CD14-positive monocyte (primary cell): ENCODE results near the gene APBA2. TPM values are rescaled to one million over a fixed set of nuclear protein-coding genes. Genes with fewer than 3 reads are reported as not detected.

Experiments
- DNase-seq, 3 donors: peaks; one replicate each; pipeline ENCODE4 v3.0.0-alpha.2; 2011 to 2022
- H2AFZ ChIP-seq: 2 replicates; pipeline ENCODE4 v1.6.0; 2012; ENCODE audit warnings: mild to moderate bottlenecking, low read depth, low read length, inconsistent platforms; ENCODE audit not compliant: insufficient read depth, poor library complexity, severe bottlenecking
- H3K27ac ChIP-seq, 2 donors: 1 replicate in 1 of 2; 2 replicates in 1 of 2; pipeline ENCODE4 v1.5.1; 2012 to 2013; ENCODE audit warnings: low read length in 2 of 2, control low read depth in 1 of 2, inconsistent platforms in 1 of 2, low read depth in 1 of 2, mild to moderate bottlenecking in 1 of 2
- H3K27me3 ChIP-seq, 2 donors: one replicate each; pipeline versions ENCODE4 v1.6.0 to v1.6.1; 2011 to 2013; ENCODE audit warnings: low read length in 2 of 2; ENCODE audit not compliant: control insufficient read depth in 2 of 2, insufficient read depth in 2 of 2
- H3K36me3 ChIP-seq, 2 donors: replicated peaks in 1 of 2; 1 replicate in 1 of 2; 2 replicates in 1 of 2; pipeline versions ENCODE4 v1.5.1 to v1.6.1; 2012 to 2013; ENCODE audit warnings: low read length in 2 of 2, control low read depth in 1 of 2, inconsistent platforms in 1 of 2, mild to moderate bottlenecking in 1 of 2; ENCODE audit not compliant: insufficient read depth in 2 of 2, control insufficient read depth in 1 of 2
- H3K4me1 ChIP-seq, 2 donors: 1 replicate in 1 of 2; 2 replicates in 1 of 2; pipeline versions ENCODE4 v1.5.1 to v1.6.1; 2012 to 2013; ENCODE audit warnings: low read length in 2 of 2, control low read depth in 1 of 2, inconsistent platforms in 1 of 2, mild to moderate bottlenecking in 1 of 2, moderate library complexity in 1 of 2; ENCODE audit not compliant: insufficient read depth in 2 of 2, control insufficient read depth in 1 of 2
- H3K4me2 ChIP-seq: replicated peaks from 2 replicates; pipeline ENCODE3; 2012; ENCODE audit warnings: low read length, moderate library complexity, mild to moderate bottlenecking; ENCODE audit not compliant: poor library complexity, severe bottlenecking; ENCODE audit errors: extremely low read depth
- H3K4me3 ChIP-seq, 3 experiments: fragments of 200-600 bp in 1 of 3; sonication (generic) in 1 of 3; replicated peaks in 1 of 3; 1 replicate in 2 of 3; 2 replicates in 1 of 3; pipeline ENCODE4 v1.5.1; 2011 to 2013; ENCODE audit warnings: low read length in 3 of 3, mild to moderate bottlenecking in 3 of 3, control low read depth in 2 of 3, low read depth in 2 of 3, inconsistent platforms in 1 of 3, moderate library complexity in 1 of 3
- H3K79me2 ChIP-seq: 2 replicates; pipeline ENCODE4 v1.6.0; 2012; ENCODE audit warnings: mild to moderate bottlenecking, control low read depth, inconsistent platforms, low read length, moderate library complexity; ENCODE audit not compliant: insufficient read depth
- H3K9ac ChIP-seq: 2 replicates; pipeline ENCODE4 v1.6.0; 2017; ENCODE audit warnings: low read length, mild to moderate bottlenecking; ENCODE audit not compliant: insufficient read depth, poor library complexity, severe bottlenecking
- H3K9me3 ChIP-seq, 2 donors: replicated peaks in 1 of 2; 1 replicate in 1 of 2; 2 replicates in 1 of 2; pipeline versions ENCODE4 v1.5.1 to v1.6.1; 2012 to 2013; ENCODE audit warnings: low read length in 2 of 2, control low read depth in 1 of 2; ENCODE audit not compliant: control insufficient read depth in 1 of 2, insufficient read depth in 1 of 2
- H4K20me1 ChIP-seq: 2 replicates; pipeline ENCODE4 v1.6.0; 2012; ENCODE audit warnings: mild to moderate bottlenecking, low read length, control low read depth, moderate library complexity; ENCODE audit not compliant: insufficient read depth
- H3K27ac Mint-ChIP-seq, 7 donors: one replicate each; pipeline ENCODE4 v1.8.0; 2020; ENCODE audit warnings: mild to moderate bottlenecking in 7 of 7, mixed read lengths in 7 of 7, moderate library complexity in 6 of 7, inconsistent platforms in 2 of 7
- H3K27me3 Mint-ChIP-seq, 3 donors: one replicate each; pipeline ENCODE4 v1.8.0; 2021 to 2022; ENCODE audit warnings: low read depth in 3 of 3, mild to moderate bottlenecking in 3 of 3, mixed read lengths in 3 of 3, moderate library complexity in 3 of 3, inconsistent platforms in 1 of 3
- H3K36me3 Mint-ChIP-seq, 2 donors: one replicate each; pipeline ENCODE4 v1.8.0; 2020; ENCODE audit warnings: mixed read lengths in 2 of 2, inconsistent platforms in 1 of 2, mild to moderate bottlenecking in 1 of 2
- H3K4me1 Mint-ChIP-seq: one replicate; pipeline ENCODE4 v1.8.0; 2020; ENCODE audit warnings: mild to moderate bottlenecking, mixed read lengths
- H3K4me3 Mint-ChIP-seq, 2 donors: one replicate each; pipeline ENCODE4 v1.8.0; 2020; ENCODE audit warnings: mild to moderate bottlenecking in 2 of 2, mixed read lengths in 2 of 2, moderate library complexity in 1 of 2
- H3K9me3 Mint-ChIP-seq, 7 donors: one replicate each; pipeline ENCODE4 v1.8.0; 2020 to 2022; ENCODE audit warnings: mixed read lengths in 7 of 7, mild to moderate bottlenecking in 6 of 7, moderate library complexity in 6 of 7, inconsistent platforms in 2 of 7
- WGBS: methylation state at CpG from one replicate; pipeline ENCODE4 v1.1.5; 2013; ENCODE audit warnings: missing lambda C conversion rate; ENCODE audit not compliant: insufficient coverage; 5-methylcytosine and 5-hydroxymethylcytosine counted together
- intact Hi-C, 2 donors: fragments of 100-400 bp; cut with micrococcal nuclease; formaldehyde crosslinking; loops; one replicate each; pipeline versions ENCODE4 v1.15.0 to v1.15.1; 2023
- polyA plus RNA-seq, 3 donors: library from polyadenylated mRNA; depleted of rRNA in 1 of 3; unstranded in 2 of 3; stranded (reverse) in 1 of 3; fragments of 300-500 nt in 2 of 3; fragments of >200 nt in 1 of 3; fragmentation: Illumina TruSeq in 2 of 3; gene quantifications; 1 replicate in 2 of 3; 2 replicates in 1 of 3; pipeline ENCODE4 v1.2.3, GENCODE V29; 2012 to 2021
- TF ChIP-seq, protein P1 (sequence below): fragments of 200-600 bp; IDR thresholded peaks from one replicate; pipeline ENCODE4 v1.8.0; 2022; ENCODE audit warnings: antibody characterized with exemption, mild to moderate bottlenecking

APBA2 gene
- polyA plus RNA-seq, 3 donors: 0.30 TPM; not detected in 2

DNA sequence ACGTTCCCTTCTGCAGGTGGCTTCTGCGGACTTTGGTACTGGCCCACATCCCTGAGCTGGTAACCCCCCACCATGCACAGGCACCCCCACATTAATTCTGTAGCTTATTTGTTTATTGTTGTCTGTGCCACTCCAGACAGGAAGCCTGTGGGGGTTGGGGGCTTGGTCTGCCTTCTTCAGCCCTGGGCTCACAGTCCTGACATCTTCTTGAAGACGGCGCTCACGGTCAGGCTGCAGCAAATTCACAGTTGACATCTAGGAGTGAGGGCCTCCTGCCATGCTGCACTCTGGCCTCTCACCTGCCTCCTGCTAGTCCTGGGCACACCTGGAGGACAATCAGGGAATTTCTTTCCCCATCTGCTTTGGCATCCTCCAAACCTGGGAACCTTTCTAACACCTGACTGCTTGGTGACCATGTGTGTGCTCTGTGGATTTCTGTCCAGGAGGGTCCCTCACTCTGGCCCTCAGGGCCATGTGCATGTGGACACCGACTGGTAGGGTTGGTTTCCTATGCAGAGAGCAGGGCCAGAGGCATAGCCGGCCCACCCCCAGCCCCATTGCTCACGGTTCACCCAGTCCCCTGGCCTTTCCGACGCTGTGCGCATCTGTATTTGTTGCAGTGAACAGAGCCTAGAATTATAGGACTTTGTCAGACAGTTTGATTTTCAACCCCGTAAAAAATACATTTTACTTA is 68.8 kb downstream of the APBA2 start:
- Mint-ChIP-seq H3K27me3 (peaks cover 10 to 20% (median 19%) of the 10 kb centered on the region in 3 donors), H3K4me1 (peaks cover 5% of the 10 kb centered on the region), H3K27ac (no peak overlapping the region), H3K36me3 (no peaks in the 10 kb centered on the region), H3K4me3 (peak overlapping the region in 1 of 2 donors; percentile 1), H3K9me3 (peaks cover 0 to 8% (median 0%) of the 10 kb centered on the region in 7 donors)
- WGBS: 86% methylated on average over 5 of the region's 12 CpGs
- no peak overlapping the region for H3K9ac ChIP-seq
- H3K27me3 ChIP-seq: peaks cover 0 to 6% of the 10 kb centered on the region in 2 donors
- no peaks in the 10 kb centered on the region for H3K36me3 ChIP-seq
- DNase-seq: no peak
- H2AFZ ChIP-seq: no peak overlapping the region
- H4K20me1 ChIP-seq: no peaks in the 10 kb centered on the region
- no peaks in the 10 kb centered on the region for H3K79me2 ChIP-seq
- H3K4me2 ChIP-seq: no peak overlapping the region
- TF ChIP-seq, protein P1, sequence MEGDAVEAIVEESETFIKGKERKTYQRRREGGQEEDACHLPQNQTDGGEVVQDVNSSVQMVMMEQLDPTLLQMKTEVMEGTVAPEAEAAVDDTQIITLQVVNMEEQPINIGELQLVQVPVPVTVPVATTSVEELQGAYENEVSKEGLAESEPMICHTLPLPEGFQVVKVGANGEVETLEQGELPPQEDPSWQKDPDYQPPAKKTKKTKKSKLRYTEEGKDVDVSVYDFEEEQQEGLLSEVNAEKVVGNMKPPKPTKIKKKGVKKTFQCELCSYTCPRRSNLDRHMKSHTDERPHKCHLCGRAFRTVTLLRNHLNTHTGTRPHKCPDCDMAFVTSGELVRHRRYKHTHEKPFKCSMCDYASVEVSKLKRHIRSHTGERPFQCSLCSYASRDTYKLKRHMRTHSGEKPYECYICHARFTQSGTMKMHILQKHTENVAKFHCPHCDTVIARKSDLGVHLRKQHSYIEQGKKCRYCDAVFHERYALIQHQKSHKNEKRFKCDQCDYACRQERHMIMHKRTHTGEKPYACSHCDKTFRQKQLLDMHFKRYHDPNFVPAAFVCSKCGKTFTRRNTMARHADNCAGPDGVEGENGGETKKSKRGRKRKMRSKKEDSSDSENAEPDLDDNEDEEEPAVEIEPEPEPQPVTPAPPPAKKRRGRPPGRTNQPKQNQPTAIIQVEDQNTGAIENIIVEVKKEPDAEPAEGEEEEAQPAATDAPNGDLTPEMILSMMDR: no peak
- no peak overlapping the region for H3K27ac ChIP-seq
- intact Hi-C loops: no loop called here
- H3K4me3 ChIP-seq: no peak overlapping the region
- no peaks in the 10 kb centered on the region for H3K4me1 ChIP-seq
- H3K9me3 ChIP-seq: no peaks in the 10 kb centered on the region

DNA sequence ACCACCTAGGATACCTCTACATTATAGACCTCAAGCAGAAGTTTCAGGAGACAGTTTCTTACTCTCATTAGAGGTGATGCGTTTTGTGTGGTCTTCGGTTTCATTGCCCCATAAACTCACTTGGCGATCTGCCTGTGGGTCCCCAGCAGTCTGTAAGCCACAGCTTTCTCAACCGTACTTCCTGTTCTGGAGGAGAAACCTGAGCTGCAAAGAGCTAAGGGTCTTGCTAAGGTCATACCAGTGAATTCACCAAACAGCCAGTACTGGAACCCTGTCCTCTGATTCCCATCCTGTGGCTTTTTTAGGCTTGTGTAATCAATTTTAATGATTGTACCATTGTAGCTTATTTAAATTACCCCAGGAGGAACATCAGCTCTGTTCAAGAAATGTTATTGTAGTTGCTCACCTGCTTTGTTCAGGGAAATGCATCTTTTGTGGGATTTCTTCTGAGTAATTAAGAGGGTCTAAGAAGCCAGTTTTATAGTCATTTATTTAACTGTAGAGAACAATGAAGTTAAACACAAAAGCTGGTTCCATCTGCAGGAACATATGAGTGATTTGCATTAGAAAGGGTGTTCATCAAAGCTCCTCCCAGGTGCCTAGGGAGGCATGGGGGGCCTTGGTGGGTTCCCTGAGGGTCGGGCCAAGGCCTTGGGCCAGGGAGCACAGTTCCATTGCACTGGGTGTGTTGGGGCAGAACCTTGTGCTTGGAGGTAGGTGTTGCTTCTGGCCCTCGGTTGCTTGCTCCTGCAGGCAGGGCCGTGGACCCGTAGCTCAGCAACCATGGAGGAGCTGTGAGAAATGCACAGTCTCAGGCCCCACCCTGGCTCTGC is 69.6 kb downstream of the APBA2 start:
- DNase-seq: no peak
- peaks cover 0 to 8% (median 0%) of the 10 kb centered on the region in 7 donors for H3K9me3 Mint-ChIP-seq
- no peak overlapping the region for H3K9ac ChIP-seq
- H2AFZ ChIP-seq: no peak overlapping the region
- no peak overlapping the region for H3K4me3 ChIP-seq
- H3K4me2 ChIP-seq: no peak overlapping the region
- intact Hi-C loops: no loop called here
- no peaks in the 10 kb centered on the region for H3K36me3 ChIP-seq
- no peaks in the 10 kb centered on the region for H3K9me3 ChIP-seq
- no peaks in the 10 kb centered on the region for H3K4me1 ChIP-seq
- peaks cover 5% of the 10 kb centered on the region for H3K4me1 Mint-ChIP-seq
- no peaks in the 10 kb centered on the region for H3K79me2 ChIP-seq
- no peak overlapping the region for H3K27ac ChIP-seq
- H3K27me3 Mint-ChIP-seq: peaks cover 3 to 19% (median 16%) of the 10 kb centered on the region in 3 donors
- no peaks in the 10 kb centered on the region for H4K20me1 ChIP-seq
- no peak overlapping the region for H3K4me3 Mint-ChIP-seq
- 44% methylated on average over 8 of the region's 8 CpGs for WGBS
- H3K27me3 ChIP-seq: peaks cover 0 to 6% of the 10 kb centered on the region in 2 donors
- H3K27ac Mint-ChIP-seq: peak overlapping the region in 1 of 7 donors; percentile 26
- TF ChIP-seq, protein P1: no peak
- H3K36me3 Mint-ChIP-seq: no peaks in the 10 kb centered on the region
